GM18951 (cell line): ENCODE results near the gene SDK2.
"Not testable (repeated sequence)": the region's sequence is repeated elsewhere in the genome, so short reads cannot be mapped to it uniquely, and the experiment has no call there.

Experiments used
- POLR2A ChIP-seq: IDR thresholded peaks from 4 replicates; pipeline ENCODE4 v1.6.1; 2011; ENCODE audit warnings: mild to moderate bottlenecking; ENCODE audit not compliant: insufficient read length, insufficient read depth; ENCODE audit errors: extremely low read depth
- in situ Hi-C: fragments of 300-500 bp; cut with MboI; formaldehyde crosslinking; loops from one replicate; pipeline ENCODE4 v1.12.0; 2022; ENCODE audit warnings: low sequenced_read_pairs, mixed read lengths, inconsistent platforms; ENCODE audit not compliant: unreplicated experiment

SDK2 gene

DNA sequence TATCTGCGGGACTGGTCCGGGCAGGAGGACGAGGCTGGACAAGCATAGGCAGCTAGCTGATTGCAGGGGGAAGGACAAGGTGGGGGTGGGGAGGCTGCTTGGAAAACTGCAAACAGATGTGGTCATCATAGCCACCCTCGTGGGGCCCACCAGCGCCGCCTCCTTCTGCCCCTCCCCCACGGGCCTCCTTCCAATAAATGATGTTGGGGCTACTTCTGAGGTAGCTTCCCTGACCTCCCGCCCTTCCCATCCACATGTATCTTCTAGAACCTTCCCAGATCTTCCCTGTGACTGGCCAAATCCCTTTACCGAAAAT lies 320.1 kb downstream of the SDK2 start:
- in situ Hi-C loops = no loop called here
- TF ChIP-seq POLR2A = no peak

DNA sequence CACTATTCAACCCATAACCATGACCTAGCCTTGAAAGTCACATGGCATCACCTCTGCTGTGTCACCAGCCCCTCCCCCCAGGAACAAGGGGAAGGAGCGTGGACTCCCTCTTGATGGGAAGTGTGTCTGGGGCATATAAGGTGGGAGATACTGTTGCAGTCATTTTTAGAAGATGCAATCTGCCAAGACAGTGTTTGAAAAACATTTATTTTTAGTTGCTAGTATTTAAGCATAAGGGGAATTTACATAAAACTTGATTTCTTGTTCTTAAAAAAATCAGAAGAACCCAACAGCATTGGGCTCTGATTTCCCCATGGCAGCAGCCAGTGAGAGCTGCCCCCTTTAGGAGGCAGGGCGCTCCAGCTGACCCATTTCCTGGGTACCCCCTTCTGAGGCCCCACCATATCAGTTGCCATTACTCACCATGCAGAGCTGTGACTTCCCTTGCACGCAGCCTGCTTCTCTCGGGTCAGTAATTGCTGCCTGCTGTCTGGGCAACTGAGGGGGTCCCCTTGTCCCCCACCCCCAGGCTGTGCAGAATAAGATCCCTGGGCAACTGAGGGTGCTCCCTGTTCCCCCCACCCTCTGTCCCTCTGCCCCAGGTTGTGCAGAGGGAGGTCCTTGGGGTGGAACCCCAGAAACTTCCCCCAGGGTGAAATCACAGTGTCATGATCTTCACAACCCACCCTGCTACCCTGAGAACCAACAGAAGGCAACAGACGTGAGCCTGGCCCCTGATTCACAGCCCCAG lies 320.7 kb downstream of the SDK2 start:
- TF ChIP-seq POLR2A = no peak
- in situ Hi-C loops = no loop called here

DNA sequence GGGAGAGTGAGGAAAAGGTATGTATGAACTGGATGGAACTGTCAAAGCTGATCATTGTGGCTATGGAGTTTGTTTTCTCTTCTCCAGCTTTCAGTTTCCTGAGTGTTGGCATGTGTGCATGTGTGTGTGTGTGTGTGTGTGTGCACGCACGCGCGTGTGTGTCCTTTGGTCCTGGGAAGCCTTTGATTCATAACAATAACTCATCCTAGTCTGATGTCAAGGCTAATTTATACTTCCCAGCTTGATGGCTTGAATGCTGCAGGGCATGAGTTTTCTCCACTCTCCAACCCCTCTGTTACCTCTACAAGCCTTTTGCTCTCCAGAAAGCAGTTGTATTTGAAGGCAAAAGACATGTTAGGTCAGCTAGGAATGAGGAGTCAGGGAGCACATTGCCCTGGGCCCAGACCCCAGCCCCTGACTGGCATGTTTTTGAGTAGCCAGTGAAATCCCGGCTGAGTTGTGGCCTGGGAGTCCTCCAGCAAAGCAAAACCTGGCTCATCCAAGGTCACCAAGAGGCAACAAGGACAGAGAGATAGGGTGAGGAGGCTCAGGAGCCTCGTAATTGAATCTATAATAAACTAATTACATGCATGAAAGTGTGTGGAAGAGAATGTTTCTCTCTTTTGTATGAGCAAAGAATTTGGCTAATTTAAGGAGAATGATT lies 323.5 kb downstream of the SDK2 start:
- no peak for TF ChIP-seq POLR2A
- in situ Hi-C loops = no loop called here

DNA sequence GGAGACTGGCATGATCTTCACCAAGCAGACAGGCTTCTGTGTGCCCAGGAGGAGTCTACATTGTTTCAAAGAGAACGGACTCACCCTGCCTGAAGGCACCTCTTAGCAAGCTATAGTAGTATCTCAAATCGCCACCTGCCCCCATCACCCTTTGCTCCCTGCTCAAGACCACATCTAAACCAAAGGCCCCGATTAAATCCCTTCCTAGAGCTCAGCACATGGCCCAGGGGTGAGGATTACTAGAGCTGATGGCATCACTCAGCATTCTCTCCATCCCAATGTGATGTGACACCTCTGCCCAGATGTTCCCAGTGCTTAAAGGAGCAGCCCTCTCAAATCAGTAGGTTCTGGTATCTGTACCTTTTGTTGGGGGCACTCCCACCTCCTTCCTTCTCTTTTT lies 324.5 kb downstream of the SDK2 start:
- in situ Hi-C loops = no loop called here
- no peak for TF ChIP-seq POLR2A

DNA sequence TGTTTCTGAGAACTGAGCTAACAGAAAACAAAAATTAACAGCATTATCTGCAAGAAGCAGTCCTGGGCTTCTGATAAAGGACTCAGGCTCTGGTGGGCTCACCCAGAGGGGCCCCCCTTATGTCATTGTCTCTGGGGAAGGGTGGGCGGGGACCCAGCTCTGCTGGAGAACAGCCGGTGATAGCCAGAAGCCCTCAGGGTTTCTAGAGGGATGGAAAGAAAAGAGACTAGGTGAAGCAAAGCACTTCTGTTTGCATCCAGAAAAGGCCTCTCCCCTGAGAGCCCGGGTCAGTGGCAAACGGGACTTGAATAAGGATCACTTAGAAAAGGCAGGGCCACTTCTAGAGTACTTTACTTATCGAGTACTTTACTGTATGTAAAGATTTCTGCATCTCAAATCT lies 325.4 kb downstream of the SDK2 start:
- no peak for TF ChIP-seq POLR2A
- in situ Hi-C loops = no loop called here

DNA sequence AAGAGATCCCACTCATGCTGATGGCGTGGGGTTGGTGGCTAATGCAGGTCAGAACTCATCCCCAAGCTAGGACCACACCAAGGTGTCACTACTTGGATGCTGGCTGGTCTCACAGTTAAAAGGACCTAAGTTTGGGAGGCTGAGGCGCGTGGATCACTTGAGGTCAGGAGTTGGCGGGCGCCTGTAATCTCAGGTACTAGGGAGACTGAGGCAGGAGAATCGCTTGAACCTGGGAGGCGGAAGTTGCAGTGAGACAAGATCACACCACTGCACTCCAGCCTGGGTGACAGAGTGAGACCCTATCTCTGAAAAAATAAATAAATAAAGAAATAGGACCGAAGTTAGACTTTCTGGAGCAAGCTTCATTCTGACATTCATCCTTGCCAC lies 325.8 kb downstream of the SDK2 start:
- no peak for TF ChIP-seq POLR2A
- in situ Hi-C loops = no loop called here

DNA sequence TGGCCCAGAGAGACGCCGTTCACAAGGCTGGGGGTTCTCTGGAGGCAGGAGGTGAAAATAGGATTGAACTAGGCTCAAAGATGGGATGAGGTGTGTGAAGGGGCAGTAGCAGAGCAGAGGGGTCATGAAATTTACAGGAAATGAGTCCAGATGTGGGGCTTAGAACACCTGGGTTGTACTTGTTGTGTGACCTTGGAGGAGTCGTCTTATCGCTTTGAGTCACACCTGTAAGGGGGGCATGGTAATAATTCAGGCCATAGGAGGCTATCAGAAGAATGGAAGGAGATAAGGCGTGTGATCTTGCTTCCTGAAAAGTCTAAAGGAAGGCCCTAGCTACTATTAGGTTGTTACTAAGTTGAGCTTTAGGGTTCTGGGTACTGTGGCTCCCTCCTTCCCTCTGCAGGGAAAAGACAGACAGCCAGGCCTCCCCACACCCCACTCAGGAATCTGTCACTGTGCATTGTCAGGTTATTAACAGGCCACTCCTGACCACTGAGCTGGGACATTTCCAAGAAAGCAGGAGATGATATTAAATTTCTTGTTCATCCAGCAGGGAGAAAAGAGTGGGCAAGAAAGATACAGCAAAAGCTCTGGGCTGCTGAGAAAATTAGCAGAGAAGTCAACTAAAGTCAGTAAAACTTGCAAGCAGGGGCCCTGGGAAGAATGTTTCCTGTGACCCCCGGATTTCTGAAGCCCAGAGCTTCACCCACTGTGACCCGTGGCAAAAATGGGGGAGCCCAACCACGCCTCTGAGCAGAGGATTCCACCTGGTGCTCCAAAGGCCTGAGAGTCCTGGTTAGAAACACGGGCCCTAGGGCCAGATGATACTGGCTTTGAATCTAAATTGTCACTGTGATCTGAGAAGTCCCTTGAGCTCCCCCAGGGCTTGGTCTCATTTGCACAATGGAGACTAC lies 326.5 kb downstream of the SDK2 start:
- TF ChIP-seq POLR2A = no peak
- in situ Hi-C loops = no loop called here

DNA sequence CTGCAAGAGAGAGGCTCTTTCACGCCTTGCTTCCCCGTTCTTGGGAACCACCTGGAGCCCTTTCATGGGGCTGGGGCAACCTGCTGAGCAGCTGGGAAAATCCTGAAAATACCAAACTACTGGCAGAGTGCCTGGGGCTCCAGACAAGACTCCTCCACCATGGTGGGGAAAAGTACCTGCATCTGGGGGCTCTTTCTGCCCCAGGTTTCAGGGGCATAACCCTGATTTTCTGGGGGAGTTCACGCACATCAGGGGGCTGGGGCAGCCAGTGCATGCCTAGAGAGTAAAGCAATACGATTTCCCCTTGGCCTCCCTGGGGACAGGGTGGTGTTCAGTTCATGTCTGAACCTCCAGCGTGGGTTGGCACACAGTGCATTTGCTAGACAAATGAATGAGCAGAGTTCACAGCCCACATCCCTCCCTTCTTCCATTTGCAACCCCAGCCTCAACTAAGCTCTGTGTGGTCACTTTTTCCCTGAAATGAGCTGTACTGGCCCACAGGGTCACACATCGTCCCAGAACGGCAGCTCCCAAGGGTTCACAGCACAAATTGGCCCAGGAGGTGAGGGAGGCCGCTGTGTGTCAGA lies 327.2 kb downstream of the SDK2 start:
- in situ Hi-C loops = no loop called here
- no peak for TF ChIP-seq POLR2A

DNA sequence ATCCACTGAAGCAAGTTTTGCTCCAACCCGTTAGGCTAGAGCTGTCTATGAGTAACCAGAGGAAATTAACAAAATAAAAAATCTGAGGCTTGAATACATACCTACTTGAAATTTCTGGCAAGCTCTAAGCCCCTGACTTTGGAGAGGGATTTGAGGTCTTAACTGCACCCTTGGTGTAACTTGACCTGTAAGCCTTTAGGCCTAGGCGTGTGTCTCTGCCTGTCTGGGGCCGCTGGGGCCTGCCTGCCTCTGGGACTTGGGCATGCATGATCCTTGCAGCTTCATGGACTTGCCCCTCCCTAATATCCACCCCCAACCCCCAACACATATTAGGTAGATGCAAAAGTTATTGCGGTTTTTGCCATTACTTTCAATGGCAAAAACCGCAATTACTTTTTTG lies 328.8 kb downstream of the SDK2 start:
- TF ChIP-seq POLR2A = no peak
- in situ Hi-C loops = no loop called here

DNA sequence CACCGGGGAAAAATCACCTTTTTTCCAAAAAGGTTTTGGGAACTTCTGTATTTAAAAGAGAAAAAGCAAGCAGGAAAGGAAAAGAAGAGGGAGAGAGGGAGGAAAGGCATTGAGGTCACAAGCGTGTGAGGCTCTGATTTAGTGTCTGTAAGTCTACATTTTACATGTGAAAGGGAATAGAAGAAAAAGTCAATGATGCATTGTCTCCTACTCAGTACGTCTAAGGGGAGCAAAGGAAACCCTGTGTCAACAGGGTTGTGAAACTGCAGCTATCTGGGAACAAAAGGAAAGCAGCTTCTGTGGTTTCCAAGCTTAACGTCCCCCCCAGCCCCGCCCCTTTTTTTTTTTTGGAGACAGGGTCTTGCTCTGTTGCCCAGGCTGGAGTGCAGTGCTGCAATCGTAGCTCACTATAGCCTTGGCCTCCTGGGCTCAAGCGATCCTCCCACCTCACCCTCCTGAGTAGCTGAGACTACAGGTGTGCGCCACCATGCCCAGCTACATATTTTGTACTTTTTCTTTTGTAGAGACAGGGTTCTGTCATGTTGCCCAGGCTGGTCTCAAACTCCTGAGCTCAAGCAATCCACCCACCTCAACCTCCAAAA lies 330.6 kb downstream of the SDK2 start:
- in situ Hi-C loops = no loop called here
- no peak for TF ChIP-seq POLR2A

DNA sequence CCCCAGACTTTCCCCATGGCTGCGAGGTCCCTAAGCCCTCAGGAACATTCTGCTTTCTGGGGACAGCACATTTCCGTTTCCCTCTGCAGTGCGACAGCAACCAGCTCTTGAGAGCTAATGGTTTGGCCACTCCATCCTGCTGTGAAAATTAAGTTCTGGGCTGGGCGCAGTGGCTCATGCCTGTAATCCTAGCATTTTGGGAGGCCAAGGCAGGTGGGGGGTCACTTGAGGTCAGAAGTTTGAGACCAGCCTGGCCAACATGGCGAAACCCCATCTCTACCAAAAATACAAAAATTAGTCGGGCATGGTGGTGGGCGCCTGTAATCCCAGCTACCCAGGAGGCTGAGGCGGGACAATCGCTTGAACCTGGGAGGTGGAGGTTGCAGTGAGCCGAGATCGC lies 331.4 kb downstream of the SDK2 start:
- in situ Hi-C loops = not testable (repeated sequence)

DNA sequence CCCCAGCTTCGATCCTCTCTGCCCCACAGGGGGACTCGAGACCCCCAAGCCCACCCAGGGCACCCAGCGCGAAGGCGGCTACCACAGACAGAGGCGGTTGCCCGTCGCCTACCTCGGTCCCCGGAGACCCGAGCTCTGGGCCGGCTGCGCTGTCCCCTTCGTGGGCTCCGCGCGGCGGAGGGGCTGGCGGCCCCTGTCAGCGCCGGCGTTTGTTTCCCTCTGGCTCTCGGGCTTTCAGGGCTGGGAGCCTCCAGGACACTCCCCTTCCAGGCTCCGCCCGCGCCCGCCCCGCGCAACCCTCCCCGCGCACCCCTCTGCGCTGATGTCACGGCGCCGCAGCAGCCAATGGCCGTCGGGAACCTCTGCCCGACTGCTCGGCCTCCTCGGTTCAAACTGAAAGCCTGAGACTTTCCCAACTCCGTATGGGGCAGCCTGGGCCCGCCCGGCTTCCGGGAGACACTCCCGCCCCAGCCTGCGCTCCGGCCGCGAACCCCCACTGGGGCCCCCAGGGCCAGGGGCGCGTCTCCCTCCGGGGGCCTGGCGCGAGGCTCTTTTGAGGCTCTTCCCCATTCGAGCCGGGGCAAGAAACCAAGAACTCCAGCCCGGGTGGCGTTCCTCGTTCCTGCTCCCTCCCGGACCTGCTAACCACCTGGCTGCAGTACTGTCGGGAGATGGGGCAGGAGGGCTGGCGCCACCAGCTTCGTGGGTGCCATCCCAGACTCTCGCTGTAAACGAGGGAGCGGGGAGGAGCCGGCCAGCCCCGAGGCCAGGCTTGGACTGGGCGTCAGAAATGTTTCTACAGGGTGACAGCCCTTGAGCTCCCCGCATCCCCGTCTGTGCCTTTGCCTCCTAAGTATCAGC lies 332.2 kb downstream of the SDK2 start, which contains the start of gene CDC42EP4:
CDC42EP4 (minus strand) TSS at position 221 of the 861 bp plus-strand sequence. CDS start 25,501 bp downstream, outside the sequence.
- in situ Hi-C loops = no loop called here
- TF ChIP-seq POLR2A = peak; percentile 71

DNA sequence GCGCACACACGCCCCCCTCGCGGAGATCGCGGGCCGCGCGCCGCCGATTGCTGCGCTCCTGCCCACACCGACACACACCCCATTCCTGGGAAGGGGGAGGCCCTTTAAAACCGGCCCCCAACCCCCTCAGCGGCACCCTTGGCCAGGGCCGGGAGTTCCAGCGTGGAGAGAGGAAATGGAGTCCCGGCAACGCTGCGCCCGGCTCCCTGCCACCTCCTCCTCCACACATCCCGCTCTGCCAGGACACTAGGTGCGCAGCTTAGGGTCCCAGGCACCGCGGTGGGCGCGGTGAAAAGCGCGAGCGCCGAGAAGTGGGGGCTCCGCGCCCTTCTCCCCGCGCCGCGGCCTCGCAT lies 332.8 kb downstream of the SDK2 start:
- in situ Hi-C loops = no loop called here
- no peak for TF ChIP-seq POLR2A
